Neuron (in vitro differentiated cells): ENCODE data around the gene KRT85.
"Not testable (repeated sequence)": the region's sequence is repeated elsewhere in the genome, so short reads cannot be mapped to it uniquely, and the experiment has no call there.

Experiments used
- H2AFZ ChIP-seq: one replicate; pipeline ENCODE4 v1.6.1; 2013; ENCODE audit warnings: low read depth, mild to moderate bottlenecking, inconsistent platforms, low read length, moderate library complexity
- H3K27me3 ChIP-seq: one replicate; pipeline ENCODE4 v1.6.1; 2013; ENCODE audit warnings: low read length; ENCODE audit not compliant: insufficient read depth
- H3K36me3 ChIP-seq: one replicate; pipeline ENCODE4 v1.6.1; 2013; ENCODE audit warnings: low read length; ENCODE audit not compliant: insufficient read depth
- H3K4me1 ChIP-seq: one replicate; pipeline ENCODE4 v1.6.1; 2013; ENCODE audit warnings: low read length; ENCODE audit not compliant: insufficient read depth
- H3K4me3 ChIP-seq: 2 replicates; pipeline ENCODE4 v1.5.1; 2013; ENCODE audit warnings: mild to moderate bottlenecking, low read length, moderate library complexity
- H3K9me3 ChIP-seq: one replicate; pipeline ENCODE4 v1.6.1; 2013; ENCODE audit warnings: low read length

The KRT85 gene

GRCh38 chr12:52366738-52367485 is at the start of gene KRT85:
KRT85 (minus strand) TSS chr12:52367481; CDS start chr12:52367405, 76 bp downstream.
- H2AFZ ChIP-seq, result no peak within 1 kb of the TSS
- no peaks in the 10 kb centered on the region for H3K4me1 ChIP-seq
- no peaks in the 10 kb centered on the region for H3K36me3 ChIP-seq
- H3K9me3 ChIP-seq, result no peaks in the 10 kb centered on the region
- no peak within 1 kb of the TSS for H3K4me3 ChIP-seq
- peaks cover 5% of the 10 kb centered on the region for H3K27me3 ChIP-seq

GRCh38 chr12:52416795-52417194 is 49.5 kb upstream of the KRT85 start:
- H3K9me3 ChIP-seq, result no peaks in the 10 kb centered on the region
- no peaks in the 10 kb centered on the region for H3K36me3 ChIP-seq
- H3K4me3 ChIP-seq, result no peak overlapping the region
- H3K27me3 ChIP-seq, result no peaks in the 10 kb centered on the region
- no peaks in the 10 kb centered on the region for H3K4me1 ChIP-seq
- no peak overlapping the region for H2AFZ ChIP-seq

GRCh38 chr12:52415870-52416750 is 48.8 kb upstream of the KRT85 start:
- no peak overlapping the region for H3K4me3 ChIP-seq
- H2AFZ ChIP-seq, result no peak overlapping the region
- no peaks in the 10 kb centered on the region for H3K36me3 ChIP-seq
- no peaks in the 10 kb centered on the region for H3K27me3 ChIP-seq
- no peaks in the 10 kb centered on the region for H3K4me1 ChIP-seq
- no peaks in the 10 kb centered on the region for H3K9me3 ChIP-seq

- no peaks in the 10 kb centered on the region for H3K4me1 ChIP-seq
- no peak overlapping the region for H3K4me3 ChIP-seq
- no peaks in the 10 kb centered on the region for H3K27me3 ChIP-seq
- H3K36me3 ChIP-seq, result no peaks in the 10 kb centered on the region
- H3K9me3 ChIP-seq, result no peaks in the 10 kb centered on the region
- H2AFZ ChIP-seq, result no peak overlapping the region
Observed at GRCh38 chr12:52414936-52415335, 47.7 kb upstream of the KRT85 start.

DNA sequence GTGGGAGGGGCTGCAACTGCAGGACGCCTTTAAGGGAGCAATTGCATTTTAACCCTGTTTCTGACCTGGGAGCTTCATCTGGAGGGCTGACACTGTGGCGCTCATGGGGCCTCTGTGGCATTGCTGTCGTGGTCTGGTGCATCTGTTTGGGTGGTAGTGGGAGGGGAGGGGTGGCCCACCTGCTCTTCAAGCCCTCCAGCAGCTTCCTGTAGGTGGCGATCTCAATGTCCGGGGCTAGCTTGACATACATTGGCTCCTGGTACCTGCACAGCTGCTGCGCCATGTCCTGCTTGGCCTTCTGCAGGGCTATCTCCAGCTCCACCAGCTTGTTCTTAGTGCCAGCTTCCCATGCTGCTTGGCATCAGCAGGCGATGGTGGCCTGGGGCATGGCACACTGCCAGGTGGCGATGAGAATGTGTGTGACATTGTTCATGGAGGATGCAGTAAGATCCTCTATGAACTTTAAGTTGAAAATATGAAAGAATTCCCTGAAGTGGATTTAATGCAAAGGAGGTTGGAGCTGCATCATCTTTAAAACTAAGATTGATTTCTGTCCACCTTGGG is 46.6 kb upstream of the KRT85 start:
- Histone ChIP-seq H3K4me3 (no peak overlapping the region), H3K4me1 (no peaks in the 10 kb centered on the region), H3K36me3 (no peaks in the 10 kb centered on the region), H3K9me3 (no peaks in the 10 kb centered on the region), H3K27me3 (no peaks in the 10 kb centered on the region), H2AFZ (no peak overlapping the region)

DNA sequence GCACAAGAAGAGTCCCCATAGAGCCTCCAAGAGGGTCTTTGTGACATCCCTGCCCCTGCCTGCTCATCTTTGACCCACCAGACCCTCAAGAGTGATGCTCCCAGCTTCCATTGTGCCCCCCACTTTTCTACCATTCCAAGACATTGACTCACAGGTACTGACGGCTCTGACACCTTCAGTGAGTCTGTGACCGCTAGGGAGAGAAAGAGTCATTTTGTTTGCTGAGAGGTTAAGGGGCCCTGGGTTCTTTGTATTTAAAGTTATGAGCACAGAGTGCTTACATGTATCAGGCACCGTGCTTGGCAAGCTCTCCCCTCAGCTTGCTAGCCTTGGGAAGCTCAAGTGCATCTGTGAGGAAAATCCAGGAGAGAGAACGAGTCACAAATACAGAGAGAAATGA is 45.9 kb upstream of the KRT85 start:
- Histone ChIP-seq H3K4me1 (no peaks in the 10 kb centered on the region), H3K36me3 (no peaks in the 10 kb centered on the region), H2AFZ (no peak overlapping the region), H3K4me3 (no peak overlapping the region), H3K9me3 (no peaks in the 10 kb centered on the region), H3K27me3 (no peaks in the 10 kb centered on the region)

DNA sequence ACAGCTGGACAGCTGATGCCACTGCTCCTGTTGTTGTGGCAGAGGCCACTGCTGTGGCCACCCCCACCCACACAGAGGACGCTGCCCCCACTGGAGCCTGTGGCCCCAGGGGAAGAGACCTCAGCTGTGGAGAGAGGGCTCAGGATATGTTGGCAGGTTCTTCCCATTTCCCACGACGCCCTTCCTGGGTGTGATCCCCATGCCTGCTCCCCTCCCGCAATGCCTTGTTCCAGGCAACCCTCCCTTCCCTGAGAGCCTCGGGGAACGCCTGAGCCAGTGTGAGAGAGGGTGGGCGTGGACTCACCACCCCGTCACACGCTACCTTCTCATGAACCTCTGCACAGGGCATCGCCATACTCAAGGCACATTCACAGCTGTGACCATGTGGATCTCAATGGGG is 44.5 kb upstream of the KRT85 start:
- Histone ChIP-seq H3K27me3 (no peaks in the 10 kb centered on the region), H3K4me3 (no peak overlapping the region), H3K36me3 (no peaks in the 10 kb centered on the region), H3K4me1 (no peaks in the 10 kb centered on the region), H3K9me3 (no peaks in the 10 kb centered on the region), H2AFZ (no peak overlapping the region)

DNA sequence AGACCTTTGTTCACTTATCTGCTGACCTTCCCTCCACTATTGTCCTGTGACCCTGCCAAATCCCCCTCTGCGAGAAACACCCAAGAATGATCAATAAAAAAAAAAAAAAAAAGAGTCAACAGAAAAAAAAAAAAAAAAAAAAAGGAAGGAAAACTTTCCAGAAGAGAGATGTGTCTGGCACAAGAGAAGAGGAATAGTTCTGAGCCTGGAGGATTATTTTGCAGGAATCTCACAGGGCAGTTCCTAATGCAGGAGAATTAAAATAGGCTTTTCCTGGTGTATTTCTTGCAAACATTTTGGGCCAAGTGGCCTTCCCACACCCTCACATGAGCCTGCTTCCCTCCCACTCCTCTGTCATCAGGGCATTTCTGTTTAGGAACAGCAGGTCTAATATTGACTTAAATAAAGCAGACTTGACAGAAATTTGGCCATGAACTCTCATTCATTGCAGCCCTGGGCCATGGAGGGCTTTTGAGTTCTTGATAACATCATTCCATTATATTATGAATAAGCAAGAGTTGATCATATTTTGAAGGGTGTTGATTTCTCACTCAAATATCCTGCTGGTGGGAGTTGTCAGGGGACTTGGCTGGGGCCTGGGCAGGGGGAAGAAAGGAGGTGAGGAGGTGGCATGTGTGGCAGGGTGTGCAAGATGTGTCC is 43.4 kb upstream of the KRT85 start:
- not testable (repeated sequence) for H3K27me3 ChIP-seq, H3K36me3 ChIP-seq, H2AFZ ChIP-seq, H3K4me3 ChIP-seq, H3K4me1 ChIP-seq, H3K9me3 ChIP-seq

DNA sequence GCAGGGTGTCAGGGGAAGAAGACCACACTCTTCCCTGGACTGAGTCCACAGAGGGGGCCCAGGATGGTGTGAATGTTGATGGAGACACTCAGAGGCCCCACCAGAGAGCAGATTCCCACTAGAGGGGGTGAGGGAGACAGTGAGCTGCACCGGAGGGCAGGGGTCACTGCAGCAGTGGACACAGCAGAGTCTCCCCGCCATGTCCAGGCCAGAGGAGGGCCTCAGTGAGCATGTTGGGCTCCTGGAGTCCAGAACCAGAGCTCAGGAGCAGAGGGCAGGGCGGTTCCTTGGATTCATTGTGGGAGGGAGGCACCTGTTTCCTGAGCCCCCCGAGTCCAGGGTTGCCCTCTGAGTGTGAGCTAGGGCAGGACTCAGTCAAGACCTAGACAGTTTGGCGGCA is 40.6 kb upstream of the KRT85 start:
- Histone ChIP-seq H3K36me3 (no peaks in the 10 kb centered on the region), H3K27me3 (no peaks in the 10 kb centered on the region), H3K4me3 (no peak overlapping the region), H3K4me1 (no peaks in the 10 kb centered on the region), H2AFZ (no peak overlapping the region), H3K9me3 (no peaks in the 10 kb centered on the region)

GRCh38 chr12:52405922-52406385 is 38.7 kb upstream of the KRT85 start, which contains the start of gene KRT82:
KRT82 (minus strand) TSS chr12:52406335; CDS start chr12:52406277, 58 bp downstream.
- Histone ChIP-seq H3K4me3 (no peak within 1 kb of the TSS), H3K4me1 (no peaks in the 10 kb centered on the region), H3K27me3 (no peaks in the 10 kb centered on the region), H2AFZ (no peak within 1 kb of the TSS), H3K36me3 (no peaks in the 10 kb centered on the region), H3K9me3 (no peaks in the 10 kb centered on the region)

GRCh38 chr12:52404951-52405350 is 37.7 kb upstream of the KRT85 start:
- Histone ChIP-seq H3K4me1 (no peaks in the 10 kb centered on the region), H3K4me3 (no peak overlapping the region), H3K9me3 (no peaks in the 10 kb centered on the region), H2AFZ (no peak overlapping the region), H3K27me3 (no peaks in the 10 kb centered on the region), H3K36me3 (no peaks in the 10 kb centered on the region)

DNA sequence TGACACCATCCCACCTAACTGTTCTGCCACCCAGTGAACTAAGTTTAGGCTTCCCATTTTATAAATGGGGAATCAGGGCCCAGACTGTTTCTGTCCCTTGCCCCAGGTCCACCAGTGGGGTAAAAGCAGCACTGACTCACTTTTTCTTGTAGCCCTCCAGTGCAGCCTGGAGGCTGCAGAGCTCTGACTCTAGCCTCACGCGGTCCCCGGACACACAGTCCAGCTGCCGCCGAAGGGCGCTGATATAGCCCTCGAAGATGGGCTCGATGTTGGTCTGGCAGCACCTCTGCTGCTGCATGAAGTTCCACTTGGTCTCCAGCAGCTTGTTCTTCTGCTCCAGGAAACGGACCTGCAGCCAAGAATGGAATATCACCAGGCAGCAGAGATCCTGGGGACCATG is 36.3 kb upstream of the KRT85 start:
- Histone ChIP-seq H3K4me3 (no peak overlapping the region), H3K36me3 (no peaks in the 10 kb centered on the region), H3K27me3 (no peaks in the 10 kb centered on the region), H3K4me1 (no peaks in the 10 kb centered on the region), H3K9me3 (no peaks in the 10 kb centered on the region), H2AFZ (no peak overlapping the region)
